Activated CD4-positive, CD25-positive, alpha-beta regulatory T cell treated with anti-CD3 and anti-CD28 coated beads, Interleukin-2, amount 50 U/mL, for 16 hours (primary cell): ENCODE results near the gene PMF1.
"Not testable (repeated sequence)": the region's sequence is repeated elsewhere in the genome, so short reads cannot be mapped to it uniquely, and the experiment has no call there.

Experiments
- DNase-seq: peaks from one replicate; pipeline ENCODE4 v3.0.0-alpha.2; 2020; ENCODE audit warnings: low read depth, low spot score

PMF1 gene, protein sequence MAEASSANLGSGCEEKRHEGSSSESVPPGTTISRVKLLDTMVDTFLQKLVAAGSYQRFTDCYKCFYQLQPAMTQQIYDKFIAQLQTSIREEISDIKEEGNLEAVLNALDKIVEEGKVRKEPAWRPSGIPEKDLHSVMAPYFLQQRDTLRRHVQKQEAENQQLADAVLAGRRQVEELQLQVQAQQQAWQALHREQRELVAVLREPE

DNA sequence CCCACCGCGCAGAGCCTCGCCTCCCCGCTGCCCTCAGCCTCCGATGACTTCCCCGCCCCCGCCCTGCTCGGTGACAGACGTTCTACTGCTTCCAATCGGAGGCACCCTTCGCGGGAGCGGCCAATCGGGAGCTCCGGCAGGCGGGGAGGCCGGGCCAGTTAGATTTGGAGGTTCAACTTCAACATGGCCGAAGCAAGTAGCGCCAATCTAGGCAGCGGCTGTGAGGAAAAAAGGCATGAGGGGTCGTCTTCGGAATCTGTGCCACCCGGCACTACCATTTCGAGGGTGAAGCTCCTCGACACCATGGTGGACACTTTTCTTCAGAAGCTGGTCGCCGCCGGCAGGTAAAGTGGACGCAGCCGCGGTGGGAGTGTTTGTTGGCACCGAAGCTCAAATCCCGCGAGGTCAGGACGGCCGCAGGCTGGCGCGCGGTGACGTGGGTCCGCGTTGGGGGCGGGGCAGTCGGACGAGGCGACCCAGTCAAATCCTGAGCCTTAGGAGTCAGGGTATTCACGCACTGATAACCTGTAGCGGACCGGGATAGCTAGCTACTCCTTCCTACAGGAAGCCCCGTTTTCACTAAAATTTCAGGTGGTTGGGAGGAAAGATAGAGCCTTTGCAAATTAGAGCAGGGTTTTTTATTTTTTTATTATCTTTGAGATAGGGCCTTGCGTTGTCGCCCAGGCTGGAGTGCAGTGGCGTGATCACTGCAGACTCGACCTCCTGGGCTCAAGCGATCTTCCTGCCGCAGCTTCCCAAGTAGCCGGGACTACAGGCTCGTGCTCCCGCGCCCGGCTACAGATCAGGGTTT lies at the start of gene PMF1:
Gene PMF1 (plus strand): TSS at position 175 of the 811 bp plus-strand sequence. CDS start 9 bp downstream, at position 184.
- peak; percentile 95 for DNase-seq

DNA sequence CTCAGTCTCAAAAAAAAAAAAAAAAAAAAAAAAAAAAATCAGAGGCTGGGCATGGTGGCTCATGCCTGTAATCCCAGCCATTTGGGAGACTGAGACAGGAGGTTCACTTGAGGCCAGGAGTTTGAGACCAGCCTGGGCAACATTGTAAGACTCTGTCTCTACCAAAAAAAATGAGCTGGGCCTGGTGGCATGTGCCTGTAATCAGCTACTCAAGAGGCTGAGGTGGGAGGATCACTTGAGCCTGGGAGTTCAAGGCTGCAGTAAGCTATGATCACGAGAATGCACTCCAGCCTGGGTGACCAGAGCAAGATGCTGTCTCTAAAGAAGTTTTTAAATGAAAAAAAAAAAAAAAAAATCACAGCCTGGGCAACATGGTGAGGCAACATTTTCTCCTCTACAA lies 49.1 kb upstream of the PMF1 start:
- no peak for DNase-seq

DNA sequence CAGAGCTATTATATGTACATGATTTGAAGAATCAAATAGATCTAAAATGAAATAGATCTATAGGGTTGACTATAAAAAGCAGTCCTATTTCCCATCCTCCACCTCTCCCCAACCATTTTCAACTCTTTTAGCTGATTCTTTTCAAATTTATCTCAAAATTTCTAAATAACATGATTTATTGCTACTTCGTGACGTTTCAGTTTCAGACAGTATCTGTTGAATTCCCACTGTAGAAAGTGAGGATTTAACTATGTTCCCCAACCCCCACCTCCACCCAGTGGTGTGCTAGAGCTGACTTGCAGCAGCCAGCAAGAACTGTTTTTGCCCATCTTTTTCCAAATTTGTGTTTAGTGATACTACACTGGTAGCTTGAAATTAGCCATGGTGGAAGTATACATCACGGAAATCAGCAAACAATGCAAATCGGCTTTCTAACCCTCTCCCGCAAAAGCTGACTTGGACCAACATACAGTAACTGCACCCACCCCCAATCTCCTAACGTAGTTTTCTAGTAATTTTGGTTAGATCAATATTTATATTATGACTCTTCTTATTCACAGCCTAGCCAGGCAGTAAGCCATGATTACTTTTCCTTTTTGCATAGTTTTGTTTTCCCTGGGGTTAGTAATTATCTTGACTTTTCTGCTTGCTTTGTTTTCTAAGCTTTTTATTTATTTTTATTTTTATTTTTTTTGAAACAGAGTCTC lies 48.5 kb upstream of the PMF1 start:
- no peak for DNase-seq

DNA sequence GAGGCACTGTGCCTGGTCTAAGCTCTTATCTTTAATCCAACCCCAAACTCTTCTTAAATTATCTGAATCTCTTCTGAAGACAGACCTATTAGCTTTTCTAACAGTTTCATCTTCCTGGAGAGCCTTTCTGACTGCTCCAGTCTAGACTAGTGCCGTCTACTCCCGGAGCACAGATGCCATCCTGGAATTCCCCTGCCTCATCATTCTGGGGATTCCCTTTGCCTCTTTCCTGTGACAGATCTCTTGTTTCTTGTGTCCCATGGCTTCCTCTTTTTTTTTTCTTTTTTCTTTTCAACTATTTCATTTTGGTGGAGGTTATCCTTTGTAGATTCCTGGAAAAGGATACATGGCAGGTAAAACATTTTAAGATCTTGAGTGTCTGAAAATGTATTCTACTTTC lies 47.7 kb upstream of the PMF1 start:
- no peak for DNase-seq

DNA sequence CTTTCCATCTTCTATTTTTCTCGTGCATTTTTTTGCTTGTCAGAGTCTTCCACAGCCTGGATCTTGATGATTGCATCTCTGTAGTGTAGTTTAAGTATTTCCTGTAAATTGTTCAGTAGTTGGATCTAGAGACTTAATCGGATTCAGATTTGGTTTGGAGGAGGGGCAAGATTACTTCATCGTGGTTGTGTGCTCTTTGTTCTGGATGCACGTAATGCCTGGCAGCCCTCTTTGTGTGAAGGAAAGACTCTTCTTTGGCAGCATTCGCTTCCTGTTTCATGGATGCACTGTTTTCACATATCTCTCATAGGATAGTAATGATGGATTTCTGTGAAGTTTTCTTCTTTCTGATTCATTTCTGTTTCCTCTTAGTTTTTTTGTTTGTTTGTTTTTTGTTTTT lies 45.3 kb upstream of the PMF1 start:
- no peak for DNase-seq

DNA sequence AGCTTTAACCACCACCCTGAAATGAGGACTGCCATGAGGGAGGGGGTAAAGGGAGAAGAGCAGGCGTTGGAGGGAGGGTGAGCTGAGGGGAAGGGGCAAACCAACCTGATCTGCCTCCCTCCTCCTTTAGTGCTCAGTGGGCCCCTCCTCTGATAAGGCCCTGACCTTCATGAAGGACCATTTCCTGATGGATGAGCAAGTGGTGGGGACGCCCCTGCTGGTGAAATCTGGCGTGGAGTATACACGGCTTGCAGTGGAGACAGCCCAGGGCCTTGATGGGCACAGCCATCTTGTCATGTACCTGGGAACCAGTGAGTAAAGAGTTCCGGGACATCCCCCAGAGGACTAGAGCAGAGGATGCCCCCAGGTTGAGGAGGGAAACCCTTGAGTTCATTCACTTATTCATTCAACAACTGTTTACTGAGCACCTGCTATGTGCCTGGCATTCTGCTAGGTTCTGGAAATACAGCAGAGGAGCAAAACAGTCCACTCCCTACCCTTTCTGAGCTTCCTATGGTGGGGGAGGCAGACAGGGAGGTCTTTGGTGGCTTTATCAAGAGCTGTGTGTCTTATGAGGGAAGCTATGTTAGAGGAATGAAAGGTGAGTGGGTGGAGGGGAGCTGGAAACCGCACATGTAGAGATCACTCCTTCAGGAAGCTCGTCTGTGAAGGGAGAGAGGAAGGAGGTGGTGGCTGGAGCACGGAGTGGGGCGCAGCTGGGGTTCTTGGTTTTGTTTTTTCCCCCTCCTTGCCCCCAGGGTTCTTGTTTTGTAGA lies 39.9 kb upstream of the PMF1 start:
- no peak for DNase-seq

DNA sequence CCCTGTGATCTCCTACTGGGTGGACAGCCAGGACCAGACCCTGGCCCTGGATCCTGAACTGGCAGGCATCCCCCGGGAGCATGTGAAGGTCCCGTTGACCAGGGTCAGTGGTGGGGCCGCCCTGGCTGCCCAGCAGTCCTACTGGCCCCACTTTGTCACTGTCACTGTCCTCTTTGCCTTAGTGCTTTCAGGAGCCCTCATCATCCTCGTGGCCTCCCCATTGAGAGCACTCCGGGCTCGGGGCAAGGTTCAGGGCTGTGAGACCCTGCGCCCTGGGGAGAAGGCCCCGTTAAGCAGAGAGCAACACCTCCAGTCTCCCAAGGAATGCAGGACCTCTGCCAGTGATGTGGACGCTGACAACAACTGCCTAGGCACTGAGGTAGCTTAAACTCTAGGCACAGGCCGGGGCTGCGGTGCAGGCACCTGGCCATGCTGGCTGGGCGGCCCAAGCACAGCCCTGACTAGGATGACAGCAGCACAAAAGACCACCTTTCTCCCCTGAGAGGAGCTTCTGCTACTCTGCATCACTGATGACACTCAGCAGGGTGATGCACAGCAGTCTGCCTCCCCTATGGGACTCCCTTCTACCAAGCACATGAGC lies 36.1 kb upstream of the PMF1 start:
- no peak for DNase-seq

DNA sequence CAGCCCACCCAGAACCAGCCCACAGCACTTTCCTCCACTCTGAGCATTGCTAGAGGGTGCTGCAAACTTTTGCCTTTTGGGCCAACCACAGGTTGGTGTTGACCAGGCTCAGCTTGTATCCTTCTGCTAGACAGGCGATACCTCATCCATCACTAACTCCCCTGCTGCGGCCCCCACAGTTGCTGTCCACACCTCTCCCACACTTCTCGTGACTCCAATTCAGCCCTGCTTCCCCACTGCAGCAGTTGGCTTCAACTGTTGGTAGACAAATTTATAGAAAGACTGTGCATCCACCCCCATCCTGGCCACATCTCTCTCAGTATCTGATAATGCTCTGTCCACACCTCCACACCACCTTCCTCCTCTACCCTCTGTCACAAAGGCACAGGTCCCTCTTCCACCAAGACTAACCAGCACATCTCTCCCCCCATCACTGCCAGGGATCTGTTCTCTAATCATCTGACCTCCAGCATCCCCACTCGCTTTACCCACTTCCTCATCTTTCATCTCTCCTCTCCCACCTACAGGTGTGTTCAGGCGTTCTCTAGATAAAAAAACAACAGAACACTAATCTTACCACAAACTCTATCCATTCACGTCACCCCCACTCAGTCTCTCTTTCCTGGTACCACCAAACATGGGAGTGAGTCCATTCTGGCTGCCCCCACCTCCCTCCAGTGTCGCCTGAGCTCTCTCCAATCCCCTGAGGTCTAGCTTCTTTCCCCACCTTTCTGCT lies 34.7 kb upstream of the PMF1 start:
- no peak for DNase-seq

DNA sequence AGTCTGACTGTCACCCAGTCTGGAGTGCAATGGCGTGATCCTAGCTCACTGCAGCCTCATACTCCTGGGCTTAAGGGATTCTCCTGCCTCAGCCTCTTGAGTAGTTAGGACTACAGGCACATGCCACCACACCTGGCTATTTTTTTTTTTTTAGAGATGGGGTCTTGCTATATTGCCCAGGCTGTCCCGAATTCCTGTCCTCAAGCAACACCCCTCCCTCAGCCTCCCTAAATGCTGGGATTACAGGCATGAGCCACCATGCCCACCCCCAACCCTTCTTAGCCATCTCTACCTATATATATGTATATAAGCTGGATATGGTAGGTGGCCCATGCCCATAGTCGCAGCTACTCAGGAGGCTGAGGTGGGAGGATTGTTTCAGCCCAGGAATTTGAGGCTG lies 32.3 kb upstream of the PMF1 start:
- DNase-seq = no peak

DNA sequence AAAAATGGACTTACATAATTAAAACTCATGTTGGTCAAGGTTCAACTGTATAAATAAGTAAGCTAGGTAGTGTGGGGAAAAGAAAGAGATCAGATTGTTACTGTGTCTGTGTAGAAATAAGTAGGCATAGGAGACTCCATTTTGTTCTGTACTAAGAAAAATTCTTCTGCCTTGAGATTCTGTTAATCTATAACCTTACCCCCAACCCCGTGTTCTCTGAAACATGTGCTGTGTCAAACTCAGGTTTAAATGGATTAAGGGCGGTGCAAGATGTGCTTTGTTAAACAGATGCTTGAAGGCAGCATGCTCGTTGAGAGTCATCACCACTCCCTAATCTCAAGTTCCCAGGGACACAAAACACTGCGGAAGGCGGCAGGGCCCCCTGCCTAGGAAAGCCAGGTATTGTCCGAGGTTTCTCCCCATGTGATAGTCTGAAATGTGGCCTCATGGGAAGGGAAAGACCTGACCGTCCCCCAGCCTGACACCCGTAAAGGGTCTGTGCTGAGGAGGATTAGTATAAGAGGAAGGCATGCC lies 31.3 kb upstream of the PMF1 start:
- not testable (repeated sequence) for DNase-seq

DNA sequence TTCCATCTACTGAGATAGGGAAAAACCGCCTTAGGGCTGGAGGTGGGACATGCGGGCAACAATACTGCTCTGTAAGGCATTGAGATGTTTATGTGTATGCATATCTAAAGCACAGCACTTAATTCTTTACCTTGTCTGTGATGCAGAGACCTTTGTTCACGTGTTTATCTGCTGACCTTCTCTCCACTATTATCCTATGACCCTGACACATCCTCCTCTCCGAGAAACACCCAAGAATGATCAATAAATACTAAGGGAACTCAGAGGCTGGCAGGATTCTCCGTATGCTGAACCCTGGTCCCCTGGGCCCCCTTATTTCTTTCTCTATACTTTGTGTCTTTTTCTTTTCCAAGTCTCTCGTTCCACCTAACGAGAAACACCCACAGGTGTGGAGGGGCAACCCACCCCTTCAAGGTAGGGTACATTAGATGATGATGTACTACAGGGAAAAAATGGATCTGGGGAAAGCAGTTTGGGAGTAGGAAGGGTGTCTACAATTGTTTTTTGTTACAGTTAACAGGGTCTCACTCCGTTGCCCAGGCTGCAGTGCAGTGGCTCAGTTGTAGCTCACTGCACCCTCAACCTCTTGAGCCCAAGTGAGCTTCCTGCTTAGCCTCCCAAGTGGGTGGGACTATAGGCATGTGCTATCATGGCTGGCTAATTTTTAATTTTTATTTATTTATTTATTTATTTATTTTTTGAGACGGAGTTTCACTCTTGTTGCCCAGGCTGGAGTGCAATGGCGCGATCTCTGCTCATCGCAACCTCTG lies 30.6 kb upstream of the PMF1 start:
- DNase-seq = not testable (repeated sequence)

DNA sequence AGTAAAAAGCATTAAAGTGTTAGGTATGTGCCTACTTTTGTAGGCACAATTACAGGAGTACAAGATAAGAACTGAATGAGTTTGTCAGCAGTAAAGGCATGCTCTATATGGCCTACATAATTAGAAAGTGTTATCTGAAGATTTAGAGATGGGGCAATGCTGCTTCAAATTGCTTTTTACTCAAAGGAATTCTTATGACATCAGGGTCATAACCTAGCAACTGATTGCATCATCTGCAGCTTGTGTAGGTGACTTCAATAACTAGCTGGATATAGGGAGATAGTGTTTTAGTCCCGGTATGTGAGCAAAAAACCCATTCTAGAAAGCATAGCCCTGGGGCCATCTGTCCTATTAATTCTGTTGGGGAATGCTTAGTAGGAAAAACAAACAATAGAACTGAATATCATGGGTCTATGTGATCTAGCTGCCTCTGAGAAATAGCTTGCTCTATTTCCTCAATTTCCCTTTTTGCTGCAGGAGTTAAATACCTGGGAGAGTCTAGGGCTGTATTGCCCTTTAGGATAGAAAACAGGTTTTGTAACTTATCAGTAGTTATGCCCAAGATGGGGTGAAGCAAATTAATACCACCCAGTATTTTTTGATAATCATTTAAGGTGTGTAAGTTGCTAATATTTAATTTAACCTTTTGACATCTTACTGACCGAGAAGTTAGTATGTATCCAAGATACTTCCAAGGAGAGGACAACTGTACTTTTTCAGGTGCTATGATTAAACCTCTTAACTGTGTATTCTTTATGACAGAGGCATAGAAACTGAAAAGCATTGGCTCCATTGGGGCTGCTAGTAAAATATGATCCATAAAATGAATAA lies 26.2 kb upstream of the PMF1 start:
- not testable (repeated sequence) for DNase-seq

DNA sequence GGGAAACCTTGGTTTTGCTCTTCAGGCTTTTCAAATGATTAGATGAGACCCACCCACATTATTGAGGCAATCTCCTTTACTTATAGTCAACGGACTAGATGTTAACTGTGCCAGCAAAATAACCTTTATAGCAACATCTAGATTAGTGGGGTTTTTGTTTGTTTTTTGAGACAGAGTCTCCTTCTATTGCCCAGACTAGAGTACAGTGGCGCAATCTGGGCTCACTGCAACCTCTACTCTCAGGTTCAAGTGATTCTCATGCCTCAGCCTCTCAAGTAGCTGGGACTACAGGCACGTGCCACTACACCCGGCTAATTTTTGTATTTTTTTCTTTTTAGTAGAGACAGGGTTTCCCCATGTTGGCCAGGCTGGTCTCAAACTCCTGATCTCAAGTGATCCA lies 22.5 kb upstream of the PMF1 start:
- not testable (repeated sequence) for DNase-seq

DNA sequence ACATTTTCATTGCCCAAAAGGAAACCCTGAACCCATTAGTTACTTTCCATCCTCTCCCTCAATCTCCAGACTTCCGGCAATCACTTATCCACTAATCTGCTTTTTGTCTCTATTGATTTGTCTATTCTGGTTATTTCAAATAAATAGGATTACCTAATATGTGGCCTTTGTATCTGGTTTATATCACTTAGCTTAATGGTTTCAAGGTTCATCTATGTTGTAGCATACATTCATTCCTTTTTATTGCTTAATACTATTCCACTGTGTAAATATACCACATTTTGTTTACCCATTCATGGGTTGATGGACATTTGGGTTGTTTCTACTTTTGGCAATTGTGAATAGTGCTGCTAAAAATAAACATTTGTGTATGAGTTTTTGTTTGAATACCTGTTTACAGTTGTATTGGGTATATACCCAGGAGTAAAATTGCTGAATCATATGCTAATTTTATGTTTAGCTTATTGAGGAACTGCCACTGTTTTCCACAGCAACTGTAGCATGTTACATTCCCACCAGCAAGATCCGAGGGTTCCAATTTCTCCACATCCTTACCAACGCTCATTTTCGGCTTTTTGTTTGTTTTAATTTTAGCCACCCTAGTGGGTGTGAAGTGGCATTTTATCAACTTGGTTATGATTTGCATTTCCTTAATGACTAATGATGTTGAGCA lies 21.4 kb upstream of the PMF1 start:
- DNase-seq = no peak

DNA sequence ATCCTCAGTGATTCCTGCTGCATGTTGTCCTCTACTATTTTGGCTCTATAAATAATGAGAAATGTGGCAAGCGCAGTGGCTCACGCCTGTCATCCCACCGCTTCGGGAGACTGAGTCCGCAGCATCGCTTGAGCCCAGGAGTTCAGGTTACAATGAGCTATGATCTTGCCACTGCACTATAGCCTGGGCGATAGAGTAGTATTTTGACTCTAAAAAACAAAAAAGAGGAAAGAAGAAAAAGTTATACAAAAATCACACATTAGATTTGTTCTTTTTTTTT lies 19.7 kb upstream of the PMF1 start:
- no peak for DNase-seq

DNA sequence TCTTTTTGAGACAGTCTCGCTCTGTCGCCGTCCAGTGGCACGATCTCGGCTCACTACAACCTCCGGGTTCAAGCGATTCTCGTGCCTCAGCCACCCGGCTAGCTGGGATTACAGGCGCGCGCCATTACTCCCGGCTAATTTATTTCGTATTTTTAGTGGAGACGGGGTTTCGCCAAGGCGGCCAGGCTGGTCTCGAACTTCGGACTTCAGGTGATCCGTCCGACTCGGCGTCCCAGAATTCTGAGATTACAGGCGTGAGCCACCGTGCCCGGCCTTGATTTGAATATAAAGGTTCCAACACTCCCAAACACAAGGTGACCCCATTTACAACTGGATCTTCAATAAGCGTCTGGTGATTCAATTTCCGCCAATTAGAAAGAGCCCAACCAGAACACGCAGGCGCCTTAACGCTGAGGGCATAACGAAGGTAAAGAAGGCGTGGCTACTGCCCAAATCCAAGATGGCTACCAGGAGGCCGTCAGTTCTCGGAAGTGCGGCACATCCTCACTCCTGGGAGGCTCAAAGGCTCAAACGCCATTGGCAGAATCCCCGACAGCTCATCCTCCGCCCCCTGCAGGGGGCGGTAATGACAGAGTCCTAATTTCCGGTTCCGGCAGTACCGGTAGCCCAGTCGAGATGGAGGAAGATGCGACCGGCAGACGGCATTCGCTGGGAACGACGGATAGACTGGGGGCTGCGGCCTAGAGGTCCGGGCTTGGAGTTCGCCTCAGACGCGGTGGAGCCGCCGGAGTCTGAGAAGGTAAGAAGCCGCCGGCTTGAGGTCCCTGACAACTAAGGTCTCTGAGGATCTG lies 19.1 kb upstream of the PMF1 start, which contains the start of gene SLC25A44:
Gene SLC25A44 (plus strand): TSS at position 617 of the 812 bp plus-strand sequence. CDS start 5,744 bp downstream, outside the sequence.
- DNase-seq = peak; percentile 95

DNA sequence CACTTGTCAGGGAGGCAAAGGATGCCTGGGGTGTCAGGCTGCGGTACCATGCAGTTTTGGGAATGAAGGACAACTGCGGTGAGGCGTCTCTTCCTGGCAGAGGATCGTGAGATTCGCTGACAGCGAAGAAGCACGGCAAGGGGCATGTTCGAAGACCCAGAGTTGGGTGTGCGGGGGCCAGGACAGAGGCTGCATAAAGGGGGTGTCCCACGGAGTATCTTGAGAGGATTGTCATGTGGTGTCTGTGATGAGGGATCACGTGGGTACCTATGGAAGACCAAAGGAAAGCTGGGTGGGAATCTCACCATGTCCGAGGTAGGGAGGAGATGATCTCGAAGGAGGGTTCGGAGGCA lies 18.5 kb upstream of the PMF1 start:
- DNase-seq = no peak

DNA sequence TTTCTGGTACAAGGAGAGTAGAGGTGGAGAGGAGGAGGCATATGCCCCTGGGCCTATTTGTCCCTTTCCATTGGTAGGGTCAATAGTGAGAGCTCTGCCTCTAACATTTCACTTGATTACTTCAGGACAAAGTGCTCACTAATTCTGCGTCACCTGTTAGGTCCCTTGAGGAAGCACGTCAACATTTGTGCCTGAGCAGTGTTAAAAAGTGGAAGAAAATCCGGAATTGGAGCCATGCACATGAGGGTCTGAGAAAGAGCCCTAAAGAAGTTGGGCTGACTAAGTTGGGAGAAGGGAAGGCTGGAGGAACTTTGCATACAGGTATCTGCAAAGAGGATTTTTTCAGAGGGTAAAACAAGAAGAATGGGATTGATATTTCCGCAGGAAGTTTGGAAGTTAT lies 17.0 kb upstream of the PMF1 start:
- DNase-seq = no peak
